Psoas muscle (tissue), 8 donors: Measurements from ENCODE around the gene EDA. TPM values are rescaled to one million over a fixed set of nuclear protein-coding genes. Genes with fewer than 3 reads are reported as not detected.

ENCODE experiments used
- ATAC-seq, 4 donors: fragments of 200-7000 bp; cut with Tn5 transposase; one replicate each; pipeline ENCODE4 v1.9.1; 2020; ENCODE audit warnings: moderate library complexity in 3 of 4, mild to moderate bottlenecking in 2 of 4
- DNase-seq, 2 donors: peaks; one replicate each; pipeline ENCODE4 v3.0.0-alpha.2; 2020
- H3K27ac ChIP-seq: fragments of 200-600 bp; one replicate; pipeline ENCODE4 v1.8.0; 2022
- H3K27me3 ChIP-seq, 3 donors: fragments of 200-600 bp in 1 of 3; one replicate each; pipeline versions ENCODE4 v1.6.1 to v1.8.0; 2013 to 2022; ENCODE audit warnings: low read length in 2 of 3, mild to moderate bottlenecking in 2 of 3, moderate library complexity in 1 of 3; ENCODE audit not compliant: insufficient read depth in 3 of 3
- H3K36me3 ChIP-seq, 2 donors: fragments of 200-600 bp in 1 of 2; one replicate each; pipeline versions ENCODE4 v1.6.1 to v1.8.0; 2013 to 2022; ENCODE audit warnings: low read depth in 1 of 2, mild to moderate bottlenecking in 1 of 2, moderate library complexity in 1 of 2; ENCODE audit not compliant: insufficient read depth in 1 of 2
- H3K4me1 ChIP-seq: fragments of 200-600 bp; one replicate; pipeline ENCODE4 v1.8.0; 2022
- H3K4me3 ChIP-seq: fragments of 200-600 bp; one replicate; pipeline ENCODE4 v1.8.0; 2022; ENCODE audit warnings: mild to moderate bottlenecking
- H3K9me3 ChIP-seq: fragments of 200-600 bp; one replicate; pipeline ENCODE4 v1.8.0; 2022
- CTCF ChIP-seq: fragments of 200-600 bp; IDR thresholded peaks from one replicate; pipeline ENCODE4 v1.8.0; 2022; ENCODE audit warnings: antibody characterized with exemption
- WGBS, 3 donors: extraction: QIAGEN DNeasy Blood & Tissue Kit; methylation state at CpG; one replicate each; pipeline versions ENCODE4 v1.1.6 to v1.1.7; 2013; 5-methylcytosine and 5-hydroxymethylcytosine counted together
- intact Hi-C, 2 donors: fragments of 100-400 bp; cut with DNase I; formaldehyde crosslinking; loops; one replicate each; pipeline versions ENCODE4 v1.11.0 to v1.14.2; 2022
- polyA plus RNA-seq, 3 donors: library from polyadenylated mRNA; stranded (reverse); fragments of 200-250 nt; gene quantifications; one replicate each; pipeline ENCODE4 v1.2.3, GENCODE V29; 2013
- total RNA-seq, 4 donors: library from RNA; stranded (reverse); fragmentation: NEBNext Ultra II Directional in 2 of 4; extraction: Animal tissue kit (Norgen Biotek cat#: 25700) in 2 of 4; gene quantifications; one replicate each; pipeline versions ENCODE4 v1.2.1 to v1.2.4, GENCODE V29; 2021 to 2023
- donor health status: healthy with polysubstance abuse.
- donor health status: DM: no; HTN: no; CAD: no; lungs with moderate emphysema.
- donor health status: Bipolar disorder and iron deficiency.
- donor health status: healthy.
- donor health status: DM: yes; HTN: yes; CAD: no.
- donor health status: DM: no; HTN: no; CAD: no.
- donor health status: DM: no; HTN: no; CAD: no.
- donor health status: DM: yes; HTN: yes; CAD: no.

EDA gene
- total and polyA plus RNA-seq, 7 donors: 0.49 to 2.5 (median 0.98) TPM

- ATAC-seq: no peak
Observed at GRCh38 chrX:69793260-69793935, 177.5 kb downstream of the EDA start.

DNA sequence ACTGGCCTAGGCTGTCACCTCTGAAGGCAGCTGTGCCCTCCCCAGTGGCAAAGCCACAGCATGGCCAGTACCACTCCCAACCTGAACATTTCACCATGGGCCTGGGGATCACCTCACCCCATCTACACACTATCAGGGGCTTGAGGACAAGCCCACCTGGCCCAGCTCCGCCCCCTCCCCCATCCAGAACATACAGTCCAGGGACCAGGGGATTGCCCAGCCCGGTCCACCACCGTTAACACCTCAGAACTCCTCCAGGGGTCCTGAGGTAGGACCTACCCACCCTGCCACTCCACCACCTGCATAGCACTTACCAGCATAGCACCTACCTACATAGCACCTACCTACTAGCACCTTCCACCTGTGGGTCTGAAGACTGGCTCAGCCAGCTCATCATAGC is 179.8 kb downstream of the EDA start:
- ATAC-seq: no peak
- H3K36me3 ChIP-seq: no peaks in the 10 kb centered on the region
- TF ChIP-seq CTCF: no peak
- DNase-seq: no peak
- 78 to 100% (median 90%) methylated on average over 3 of the region's 3 CpGs for WGBS, 3 donors
- intact Hi-C loops: no loop called here
- peaks cover 0 to 12% (median 0%) of the 10 kb centered on the region in 3 donors for H3K27me3 ChIP-seq
- no peak overlapping the region for H3K4me3 ChIP-seq
- no peaks in the 10 kb centered on the region for H3K9me3 ChIP-seq
- H3K27ac ChIP-seq: no peak overlapping the region
- no peaks in the 10 kb centered on the region for H3K4me1 ChIP-seq

More at GRCh38 chrX:69793260-69793935, 177.5 kb downstream of the EDA start:
- no peak for TF ChIP-seq CTCF
- Histone ChIP-seq H3K27ac (no peak overlapping the region), H3K9me3 (no peaks in the 10 kb centered on the region), H3K4me3 (no peak overlapping the region), H3K4me1 (no peaks in the 10 kb centered on the region), H3K27me3 (peaks cover 0 to 12% (median 0%) of the 10 kb centered on the region in 3 donors), H3K36me3 (no peaks in the 10 kb centered on the region)
- intact Hi-C loops: no loop called here
- 66 to 71% (median 69%) methylated on average over 4 of the region's 4 CpGs for WGBS, 3 donors
- no peak for DNase-seq

GRCh38 chrX:69807400-69807799 is 191.5 kb downstream of the EDA start:
- ATAC-seq (no peak), DNase-seq (no peak)
- 81 to 96% (median 92%) methylated on average over 1 of the region's 1 CpG for WGBS, 3 donors
- no peaks in the 10 kb centered on the region for H3K9me3 ChIP-seq
- H3K4me1 ChIP-seq: no peaks in the 10 kb centered on the region
- H3K27ac ChIP-seq: no peak overlapping the region
- no peak for TF ChIP-seq CTCF
- H3K36me3 ChIP-seq: no peaks in the 10 kb centered on the region
- intact Hi-C loops: no loop called here
- peaks cover 0 to 4% (median 0%) of the 10 kb centered on the region in 3 donors for H3K27me3 ChIP-seq
- H3K4me3 ChIP-seq: no peak overlapping the region

- H3K9me3 ChIP-seq: no peaks in the 10 kb centered on the region
- WGBS, 3 donors: 92 to 97% (median 95%) methylated on average over 2 of the region's 2 CpGs
- H3K4me1 ChIP-seq: no peaks in the 10 kb centered on the region
- no peak for TF ChIP-seq CTCF
- no peak overlapping the region for H3K4me3 ChIP-seq
- H3K27ac ChIP-seq: no peak overlapping the region
- intact Hi-C loops: no loop called here
- no peak for ATAC-seq
- H3K36me3 ChIP-seq: no peaks in the 10 kb centered on the region
- no peak for DNase-seq
- peaks cover 0 to 4% (median 0%) of the 10 kb centered on the region in 3 donors for H3K27me3 ChIP-seq
Observed at GRCh38 chrX:69808375-69808774, 192.5 kb downstream of the EDA start.

DNA sequence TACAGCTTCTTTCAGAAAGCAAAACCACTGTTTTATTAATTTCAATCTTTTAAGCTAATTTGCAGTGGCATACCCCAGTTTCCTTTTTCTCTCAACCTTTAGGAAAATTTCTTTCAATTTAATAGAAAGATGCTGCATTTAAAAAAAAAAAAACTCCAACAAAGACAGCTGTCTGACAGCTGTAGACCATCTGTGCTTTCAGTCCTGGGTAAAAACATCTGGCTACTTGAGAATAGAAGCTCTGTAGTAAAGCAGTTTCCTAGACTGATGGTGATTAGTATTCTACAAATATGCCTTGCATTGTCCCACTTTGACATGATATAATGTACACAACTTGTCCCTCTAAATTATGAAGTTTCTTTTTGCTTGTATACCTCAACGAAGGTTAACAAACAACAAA is 197.8 kb downstream of the EDA start:
- ATAC-seq (no peak), DNase-seq (no peak)
- Histone ChIP-seq H3K4me3 (no peak overlapping the region), H3K27ac (no peak overlapping the region), H3K4me1 (no peaks in the 10 kb centered on the region), H3K27me3 (peaks cover 0 to 4% (median 0%) of the 10 kb centered on the region in 3 donors), H3K9me3 (no peaks in the 10 kb centered on the region), H3K36me3 (no peaks in the 10 kb centered on the region)
- TF ChIP-seq CTCF: no peak
- intact Hi-C loops: no loop called here
- WGBS, 3 donors: 0 to 25% (median 9%) methylated on average over 1 of the region's 1 CpG
